Peyer's patch (tissue), 4 donors: ENCODE results near the gene SRCIN1.

Experiments used
- POLR2A ChIP-seq, 2 donors: fragments of 450-650 bp; IDR thresholded peaks; one replicate each; pipeline ENCODE4 v1.5.1; 2017; ENCODE audit warnings: antibody characterized with exemption in 2 of 2, mild to moderate bottlenecking in 2 of 2, moderate library complexity in 2 of 2
- TF ChIP-seq, protein P1 (sequence below), 6 experiments: fragments of 450-650 bp in 4 of 6; fragments of 200-600 bp in 2 of 6; sonication (generic) in 1 of 6; IDR thresholded peaks; one replicate each; pipeline ENCODE4 v1.5.1; 2017 to 2019; ENCODE audit warnings: antibody characterized with exemption in 6 of 6, mild to moderate bottlenecking in 3 of 6, moderate library complexity in 1 of 6

GRCh38 chr17:38627957-38628356, 22.2 kb upstream of the SRCIN1 start:
- TF ChIP-seq, protein P1, sequence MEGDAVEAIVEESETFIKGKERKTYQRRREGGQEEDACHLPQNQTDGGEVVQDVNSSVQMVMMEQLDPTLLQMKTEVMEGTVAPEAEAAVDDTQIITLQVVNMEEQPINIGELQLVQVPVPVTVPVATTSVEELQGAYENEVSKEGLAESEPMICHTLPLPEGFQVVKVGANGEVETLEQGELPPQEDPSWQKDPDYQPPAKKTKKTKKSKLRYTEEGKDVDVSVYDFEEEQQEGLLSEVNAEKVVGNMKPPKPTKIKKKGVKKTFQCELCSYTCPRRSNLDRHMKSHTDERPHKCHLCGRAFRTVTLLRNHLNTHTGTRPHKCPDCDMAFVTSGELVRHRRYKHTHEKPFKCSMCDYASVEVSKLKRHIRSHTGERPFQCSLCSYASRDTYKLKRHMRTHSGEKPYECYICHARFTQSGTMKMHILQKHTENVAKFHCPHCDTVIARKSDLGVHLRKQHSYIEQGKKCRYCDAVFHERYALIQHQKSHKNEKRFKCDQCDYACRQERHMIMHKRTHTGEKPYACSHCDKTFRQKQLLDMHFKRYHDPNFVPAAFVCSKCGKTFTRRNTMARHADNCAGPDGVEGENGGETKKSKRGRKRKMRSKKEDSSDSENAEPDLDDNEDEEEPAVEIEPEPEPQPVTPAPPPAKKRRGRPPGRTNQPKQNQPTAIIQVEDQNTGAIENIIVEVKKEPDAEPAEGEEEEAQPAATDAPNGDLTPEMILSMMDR (IDR thresholded peaks at IDR 0.05), result no peak
- no peak for TF ChIP-seq POLR2A (IDR thresholded peaks at IDR 0.05)
